Measurements from ENCODE around the gene AMPD3. TPM values are rescaled to one million over a fixed set of nuclear protein-coding genes. Genes with fewer than 3 reads are reported as not detected.

Gene AMPD3
- total and polyA plus RNA-seq, 10 donors, result 9.3 to 54.7 (median 25.2) TPM

DNA sequence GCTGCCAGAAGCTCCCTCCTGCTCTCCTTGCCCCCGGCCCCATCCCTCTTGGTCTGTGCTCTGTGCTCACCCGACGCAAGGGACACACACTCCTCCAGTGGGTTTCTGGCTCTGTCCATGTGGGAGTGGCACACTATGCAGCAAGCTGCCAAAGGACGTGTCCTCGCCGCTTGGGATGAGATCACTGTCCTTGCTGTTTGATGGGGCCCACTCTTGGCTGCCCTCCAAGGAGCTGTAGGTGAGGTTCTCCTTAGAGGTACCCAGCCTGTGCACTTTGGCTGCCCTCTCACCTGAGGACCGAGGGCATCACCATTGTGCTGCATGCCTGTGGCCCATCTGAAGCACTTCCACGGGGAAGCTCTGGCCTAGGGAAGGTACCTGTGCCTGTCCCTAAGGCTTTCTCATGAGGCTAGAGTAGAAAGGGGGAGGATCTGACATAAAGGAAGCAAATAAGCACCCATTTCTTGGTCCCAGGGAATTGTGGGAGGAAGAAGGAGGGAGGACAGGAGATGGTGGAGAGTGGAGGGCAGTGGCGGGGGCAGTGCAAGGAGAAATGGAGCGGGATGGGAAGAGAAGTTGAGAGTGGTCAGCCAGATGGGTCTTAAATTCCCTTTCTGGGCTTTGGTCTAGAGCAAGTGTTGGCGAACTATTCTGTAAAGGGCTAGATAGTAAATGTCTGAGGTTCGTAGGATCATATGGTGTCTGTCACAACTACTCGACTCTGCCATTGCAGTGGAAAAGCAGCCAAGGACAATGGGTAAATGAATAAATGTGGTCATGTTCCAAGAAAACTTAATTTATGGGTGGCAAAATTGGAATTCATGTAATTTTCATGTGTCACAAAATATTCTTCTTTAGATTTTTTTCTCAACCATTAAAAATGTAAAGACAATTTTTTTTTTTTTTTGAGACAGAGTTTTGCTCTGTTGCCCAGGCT is 47.0 kb upstream of the AMPD3 start:
- Histone ChIP-seq H3K27ac (no peak overlapping the region), H3K9me3 (no peaks in the 10 kb centered on the region), H3K27me3 (replicated peaks in 1 of 7) (no peaks in the 10 kb centered on the region), H3K36me3 (no peaks in the 10 kb centered on the region), H3K4me3 (no peak overlapping the region), H3K4me1 (peaks cover 0 to 31% (median 16%) of the 10 kb centered on the region in 6 donors)
- WGBS, 5 donors, result 75 to 89% (median 83%) methylated on average over 13 of the region's 13 CpGs
- DNase-seq, result no peak
- TF ChIP-seq, protein P1, sequence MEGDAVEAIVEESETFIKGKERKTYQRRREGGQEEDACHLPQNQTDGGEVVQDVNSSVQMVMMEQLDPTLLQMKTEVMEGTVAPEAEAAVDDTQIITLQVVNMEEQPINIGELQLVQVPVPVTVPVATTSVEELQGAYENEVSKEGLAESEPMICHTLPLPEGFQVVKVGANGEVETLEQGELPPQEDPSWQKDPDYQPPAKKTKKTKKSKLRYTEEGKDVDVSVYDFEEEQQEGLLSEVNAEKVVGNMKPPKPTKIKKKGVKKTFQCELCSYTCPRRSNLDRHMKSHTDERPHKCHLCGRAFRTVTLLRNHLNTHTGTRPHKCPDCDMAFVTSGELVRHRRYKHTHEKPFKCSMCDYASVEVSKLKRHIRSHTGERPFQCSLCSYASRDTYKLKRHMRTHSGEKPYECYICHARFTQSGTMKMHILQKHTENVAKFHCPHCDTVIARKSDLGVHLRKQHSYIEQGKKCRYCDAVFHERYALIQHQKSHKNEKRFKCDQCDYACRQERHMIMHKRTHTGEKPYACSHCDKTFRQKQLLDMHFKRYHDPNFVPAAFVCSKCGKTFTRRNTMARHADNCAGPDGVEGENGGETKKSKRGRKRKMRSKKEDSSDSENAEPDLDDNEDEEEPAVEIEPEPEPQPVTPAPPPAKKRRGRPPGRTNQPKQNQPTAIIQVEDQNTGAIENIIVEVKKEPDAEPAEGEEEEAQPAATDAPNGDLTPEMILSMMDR (IDR thresholded peaks at IDR 0.05 in 8 of 11, conservative IDR thresholded peaks at IDR 0.05 in 3 of 11), result no peak
- intact Hi-C loops (cut with DNase I; ENCODE audit: low total_unique reads), result loop anchor here (2.0 kb wide), 1 partner anchor 333 kb away; no protein-coding TSS in a partner anchor

DNA sequence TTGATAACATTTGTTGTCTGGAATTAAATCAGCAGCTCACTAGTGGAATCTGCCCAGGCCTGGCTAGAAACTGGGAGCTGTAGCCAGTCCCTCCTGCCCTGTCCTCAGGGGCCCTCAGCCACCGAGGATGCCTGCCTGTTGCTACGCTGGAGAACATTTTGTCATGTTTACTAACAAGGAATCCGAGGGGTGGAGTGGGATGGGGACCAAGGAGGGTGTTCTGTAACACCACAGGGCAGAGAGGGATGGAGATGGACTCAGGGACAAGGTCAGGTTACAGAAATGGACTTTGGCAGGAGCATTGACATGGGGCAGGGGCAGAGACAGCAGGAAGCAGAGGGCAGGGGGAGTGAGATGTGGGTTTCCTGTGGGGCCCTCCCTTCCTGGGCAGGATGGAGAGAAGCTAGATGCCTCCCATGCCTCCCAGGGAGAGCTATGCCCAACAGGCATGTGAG is 45.8 kb upstream of the AMPD3 start:
- H3K4me1 ChIP-seq, result peaks cover 6 to 43% (median 26%) of the 10 kb centered on the region in 6 donors
- H3K36me3 ChIP-seq, result no peaks in the 10 kb centered on the region
- no peak overlapping the region for H3K27ac ChIP-seq
- no peaks in the 10 kb centered on the region for H3K27me3 ChIP-seq (replicated peaks in 1 of 7)
- TF ChIP-seq, protein P1 (IDR thresholded peaks at IDR 0.05 in 8 of 11, conservative IDR thresholded peaks at IDR 0.05 in 3 of 11), result no peak
- TF ChIP-seq POLR2A (IDR thresholded peaks at IDR 0.05), result no peak
- TF ChIP-seq POLR2AphosphoS5 (IDR thresholded peaks at IDR 0.05), result no peak
- no peak overlapping the region for H3K4me3 ChIP-seq
- no peaks in the 10 kb centered on the region for H3K9me3 ChIP-seq
- WGBS, 5 donors, result 15 to 65% (median 44%) methylated on average over 3 of the region's 3 CpGs
- intact Hi-C loops (cut with DNase I; ENCODE audit: low total_unique reads), result loop anchor here (2.0 kb wide), 1 partner anchor 332 kb away; no protein-coding TSS in a partner anchor
- no peak for DNase-seq

DNA sequence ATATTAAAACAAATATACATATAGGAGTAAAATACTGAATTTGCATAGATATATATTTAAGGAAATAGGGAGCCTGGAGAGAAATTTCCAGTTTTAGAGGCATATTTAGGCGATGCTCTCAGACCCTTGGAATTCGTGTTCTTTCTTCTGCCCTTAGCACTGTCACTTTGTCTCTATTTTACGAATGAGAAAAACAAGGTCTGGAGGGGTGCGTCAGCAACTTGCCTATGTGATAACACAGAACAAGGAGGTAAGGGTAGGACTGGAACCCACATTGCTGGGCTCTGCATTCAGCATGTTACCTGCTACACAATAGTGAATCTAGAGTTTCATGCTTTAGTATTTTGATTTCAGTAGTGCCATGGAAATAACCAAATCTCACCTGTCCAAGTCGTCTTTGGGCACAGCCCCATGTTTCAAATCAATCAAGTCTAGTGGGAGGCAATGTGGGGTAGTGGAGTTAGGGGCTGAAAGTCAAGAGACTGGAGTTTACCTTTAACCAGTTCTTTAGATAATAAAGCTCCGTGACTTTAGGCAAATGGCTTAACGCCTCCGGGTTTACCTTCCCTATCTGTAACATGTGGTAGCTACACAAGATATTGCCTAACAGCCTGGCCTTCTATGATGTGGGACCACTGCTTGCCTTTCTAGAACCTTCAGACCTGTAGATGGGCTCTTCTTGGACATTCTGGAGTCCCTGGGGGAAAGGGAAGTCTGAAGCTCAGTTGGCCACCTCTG is 44.8 kb upstream of the AMPD3 start:
- Histone ChIP-seq H3K9me3 (no peaks in the 10 kb centered on the region), H3K4me1 (peaks cover 10 to 53% (median 37%) of the 10 kb centered on the region in 6 donors), H3K4me3 (no peak overlapping the region), H3K27me3 (replicated peaks in 1 of 7) (no peaks in the 10 kb centered on the region), H3K27ac (no peak overlapping the region), H3K36me3 (no peaks in the 10 kb centered on the region)
- 81 to 88% (median 82%) methylated on average over 8 of the region's 8 CpGs for WGBS, 5 donors
- intact Hi-C loops (cut with DNase I; ENCODE audit: low total_unique reads), result loop anchor here (5.0 kb wide), 1 partner anchor 242 kb away; no protein-coding TSS in a partner anchor
- TF ChIP-seq POLR2AphosphoS5 (IDR thresholded peaks at IDR 0.05) (no peak), POLR2A (IDR thresholded peaks at IDR 0.05) (no peak)
- TF ChIP-seq, protein P1 (IDR thresholded peaks at IDR 0.05 in 8 of 11, conservative IDR thresholded peaks at IDR 0.05 in 3 of 11), result no peak
- no peak for DNase-seq
